NT2/D1 (cell line): ENCODE measurements around the gene SPAG17.

Experiments used
- SUZ12 ChIP-seq: IDR thresholded peaks from 2 replicates; pipeline ENCODE4 v1.6.1; 2011; ENCODE audit not compliant: insufficient read length, insufficient read depth; ENCODE audit errors: extremely low read depth
- YY1 ChIP-seq: IDR thresholded peaks from 2 replicates; pipeline ENCODE4 v1.6.1; 2011; ENCODE audit not compliant: insufficient read length, insufficient read depth
- ZNF274 ChIP-seq: IDR thresholded peaks from 2 replicates; pipeline ENCODE4 v1.6.1; 2011; ENCODE audit warnings: mild to moderate bottlenecking, low read depth, low read length

DNA sequence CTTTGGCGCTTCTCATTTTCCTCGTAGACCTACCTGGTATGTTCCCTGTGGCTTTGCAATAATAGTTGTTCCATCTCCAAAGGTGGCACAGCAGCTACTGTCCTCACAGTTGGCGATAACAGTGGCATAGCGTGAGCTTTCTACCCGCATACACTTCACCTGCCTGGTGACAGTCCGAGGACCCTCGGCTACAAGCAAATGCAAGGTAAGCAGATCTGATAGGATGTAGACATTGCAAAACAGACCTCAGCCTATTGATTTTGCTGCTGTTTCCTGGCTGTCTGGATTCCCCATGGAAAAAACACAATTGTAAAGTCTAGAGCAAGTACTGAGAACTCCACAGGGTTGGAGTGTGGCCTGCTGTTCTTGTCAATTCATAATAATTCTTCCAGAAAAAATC is 177.0 kb downstream of the SPAG17 start:
- TF ChIP-seq YY1, result no peak
- TF ChIP-seq ZNF274, result no peak
- no peak for TF ChIP-seq SUZ12
